COLO668 (cell line): Measurements from ENCODE around the gene ST6GALNAC1.
"Not testable (repeated sequence)": the region's sequence is repeated elsewhere in the genome, so short reads cannot be mapped to it uniquely, and the experiment has no call there.

Experiments used
- DNase-seq: peaks from one replicate; lab custom pipeline; 2025; ENCODE audit not compliant: unreplicated experiment; lab: John Stamatoyannopoulos, UW

The ST6GALNAC1 gene

GRCh38 chr17:76612977-76613851 lies 30.3 kb downstream of the ST6GALNAC1 start:
- no peak for DNase-seq

GRCh38 chr17:76612465-76612864 lies 31.1 kb downstream of the ST6GALNAC1 start:
- no peak for DNase-seq

GRCh38 chr17:76611758-76612157 lies 31.8 kb downstream of the ST6GALNAC1 start:
- no peak for DNase-seq

GRCh38 chr17:76611080-76611749 lies 32.3 kb downstream of the ST6GALNAC1 start:
- DNase-seq: not testable (repeated sequence)

- not testable (repeated sequence) for DNase-seq
These were observed 36.9 kb downstream of the ST6GALNAC1 start for GRCh38 chr17:76606685-76607084.

GRCh38 chr17:76601065-76601464 lies 42.5 kb downstream of the ST6GALNAC1 start:
- no peak for DNase-seq

GRCh38 chr17:76599694-76600460 lies 43.7 kb downstream of the ST6GALNAC1 start:
- no peak for DNase-seq

- peak; percentile 62 for DNase-seq
These were observed 45.5 kb downstream of the ST6GALNAC1 start for GRCh38 chr17:76598004-76598439.

- DNase-seq: peak; percentile 33
These were observed 46.2 kb downstream of the ST6GALNAC1 start for GRCh38 chr17:76597156-76598003.

GRCh38 chr17:76594690-76595089 lies 48.9 kb downstream of the ST6GALNAC1 start:
- no peak for DNase-seq

- no peak for DNase-seq
These were observed 49.6 kb downstream of the ST6GALNAC1 start for GRCh38 chr17:76593959-76594358.

GRCh38 chr17:76593384-76593826 lies 50.2 kb downstream of the ST6GALNAC1 start:
- DNase-seq: peak; percentile 44

GRCh38 chr17:76588182-76588581 lies 55.4 kb downstream of the ST6GALNAC1 start:
- DNase-seq: no peak

GRCh38 chr17:76586741-76587487 lies 56.6 kb downstream of the ST6GALNAC1 start:
- DNase-seq: peak; percentile 62

GRCh38 chr17:76585649-76586593 lies 57.6 kb downstream of the ST6GALNAC1 start, which contains the start of gene ST6GALNAC2:
ST6GALNAC2 (minus strand) TSS chr17:76585860; CDS start chr17:76585808, 52 bp downstream.
- peak; percentile 72 for DNase-seq

- DNase-seq: peak; percentile 19
These were observed 58.4 kb downstream of the ST6GALNAC1 start for GRCh38 chr17:76585033-76585648.

- no peak for DNase-seq
These were observed 59.0 kb downstream of the ST6GALNAC1 start for GRCh38 chr17:76584427-76585032.

- no peak for DNase-seq
These were observed 60.9 kb downstream of the ST6GALNAC1 start for GRCh38 chr17:76582660-76583059.
